SK-N-SH (cell line): ENCODE data around the gene DUSP10. TPM values are rescaled to one million over a fixed set of nuclear protein-coding genes. Genes with fewer than 3 reads are reported as not detected.

ENCODE experiments used
- CTCF ChIA-PET: fragments of 300-600, 350-600 bp; formaldehyde crosslinking; extraction: SDS; loops from one replicate; lab custom pipeline; 2021; lab: Yijun Ruan, JAX
- POLR2A ChIA-PET: fragments of 350-600 bp; sonication (Branson Sonifier 250); formaldehyde crosslinking; extraction: SDS; loops from one replicate; lab custom pipeline; 2020; ENCODE audit warnings: antibody characterized with exemption, inconsistent platforms; lab: Yijun Ruan, JAX
- DNase-seq: peaks from one replicate; pipeline ENCODE4 v3.0.0; 2012
- H2AFZ ChIP-seq: fragments of 200-600 bp; sonication (generic); 2 replicates; pipeline ENCODE4 v1.8.1; 2016; ENCODE audit warnings: antibody characterized with exemption, mild to moderate bottlenecking, low read depth
- H3F3A ChIP-seq: fragments of 200-600 bp; sonication (generic); replicated peaks from 2 replicates; pipeline ENCODE3; 2016; ENCODE audit warnings: antibody characterized with exemption, mild to moderate bottlenecking; ENCODE audit not compliant: insufficient read depth
- H3K27ac ChIP-seq, 2 experiments: fragments of 200-500 bp in 1 of 2; fragments of 200-600 bp in 1 of 2; sonication (Bioruptor generic) in 1 of 2; sonication (generic), shearing (Covaris generic) in 1 of 2; 2 replicates each; pipeline versions ENCODE4 v1.5.1 to v1.6.1; 2014 to 2016; ENCODE audit warnings: low read depth in 2 of 2, inconsistent platforms in 1 of 2, low read length in 1 of 2, mild to moderate bottlenecking in 1 of 2, mixed read lengths in 1 of 2
- H3K27me3 ChIP-seq: fragments of 200-600 bp; sonication (generic), shearing (Covaris generic); 2 replicates; pipeline ENCODE4 v1.6.1; 2016; ENCODE audit warnings: mixed run types; ENCODE audit not compliant: insufficient read depth
- H3K36me3 ChIP-seq, 2 experiments: fragments of 200-500 bp in 1 of 2; fragments of 200-600 bp in 1 of 2; sonication (Bioruptor generic) in 1 of 2; sonication (generic) in 1 of 2; replicated peaks in 1 of 2; 2 replicates each; pipeline versions ENCODE3 to v1.5.1; 2014 to 2016; ENCODE audit warnings: low read length in 1 of 2, mild to moderate bottlenecking in 1 of 2; ENCODE audit not compliant: insufficient read depth in 2 of 2, control insufficient read depth in 1 of 2
- H3K4me1 ChIP-seq, 2 experiments: fragments of 200-500 bp in 1 of 2; fragments of 200-600 bp in 1 of 2; sonication (Bioruptor generic) in 1 of 2; sonication (generic), shearing (Covaris generic) in 1 of 2; 2 replicates each; pipeline versions ENCODE4 v1.5.1 to v1.6.1; 2014 to 2016; ENCODE audit warnings: low read depth in 1 of 2, low read length in 1 of 2, mixed run types in 1 of 2; ENCODE audit not compliant: insufficient read depth in 2 of 2, control insufficient read depth in 1 of 2
- H3K4me2 ChIP-seq: fragments of 200-600 bp; sonication (generic), shearing (Covaris generic); 2 replicates; pipeline ENCODE4 v1.6.1; 2017; ENCODE audit warnings: mixed run types
- H3K4me3 ChIP-seq, 2 experiments: fragments of 200-500 bp in 1 of 2; fragments of 200-600 bp in 1 of 2; sonication (Bioruptor generic) in 1 of 2; sonication (generic), shearing (Covaris generic) in 1 of 2; 2 replicates each; pipeline versions ENCODE4 v1.5.1 to v1.8.1; 2014 to 2016; ENCODE audit warnings: low read depth in 2 of 2, inconsistent platforms in 1 of 2, low read length in 1 of 2, mild to moderate bottlenecking in 1 of 2, mixed read lengths in 1 of 2, moderate library complexity in 1 of 2
- H3K79me2 ChIP-seq: fragments of 200-600 bp; sonication (generic); 2 replicates; pipeline ENCODE4 v1.8.1; 2017; ENCODE audit warnings: mild to moderate bottlenecking; ENCODE audit not compliant: insufficient read depth
- H3K9ac ChIP-seq: fragments of 200-600 bp; sonication (generic); 2 replicates; pipeline ENCODE4 v1.6.1; 2017; ENCODE audit warnings: mixed run types
- H3K9me2 ChIP-seq: fragments of 200-600 bp; sonication (generic); 2 replicates; pipeline ENCODE4 v1.6.1; 2017; ENCODE audit warnings: mixed run types
- H3K9me3 ChIP-seq: fragments of 200-600 bp; sonication (generic); 2 replicates; pipeline ENCODE4 v1.6.1; 2017; ENCODE audit warnings: mixed run types, mild to moderate bottlenecking, moderate library complexity
- H4K20me1 ChIP-seq: fragments of 200-600 bp; sonication (generic); 2 replicates; pipeline ENCODE4 v1.6.1; 2017; ENCODE audit warnings: mild to moderate bottlenecking, mixed run types; ENCODE audit not compliant: insufficient read depth
- EP300 ChIP-seq, 2 experiments: IDR thresholded peaks; 2 replicates each; pipeline versions ENCODE4 v1.4.0 to v1.6.1; 2012; ENCODE audit warnings: borderline replicate concordance in 1 of 2, low read depth in 1 of 2, low read length in 1 of 2
- FOXJ3 ChIP-seq: sonication (generic); formaldehyde crosslinking; IDR thresholded peaks from 2 replicates; pipeline ENCODE4 v1.5.1; 2020; ENCODE audit warnings: mild to moderate bottlenecking, missing genetic modification reagents
- GABPA ChIP-seq: IDR thresholded peaks from 2 replicates; pipeline ENCODE4 v1.4.0; 2012; ENCODE audit warnings: low read depth, mild to moderate bottlenecking
- GATA2 ChIP-seq: sonication (generic); formaldehyde crosslinking; IDR thresholded peaks from 2 replicates; pipeline ENCODE4 v1.5.0; 2020; ENCODE audit warnings: mild to moderate bottlenecking, missing genetic modification reagents
- JUND ChIP-seq: IDR thresholded peaks from 2 replicates; pipeline ENCODE4 v1.4.0; 2012
- MEF2A ChIP-seq: IDR thresholded peaks from 2 replicates; pipeline ENCODE4 v1.4.0; 2012; ENCODE audit warnings: low read depth, borderline replicate concordance
- MXI1 ChIP-seq: IDR thresholded peaks from 2 replicates; pipeline ENCODE4 v1.6.1; 2012; ENCODE audit warnings: mild to moderate bottlenecking, low read depth, low read length, improper control_type of control experiment
- NFIC ChIP-seq: IDR thresholded peaks from 2 replicates; pipeline ENCODE4 v1.4.0; 2012; ENCODE audit warnings: borderline replicate concordance
- PBX3 ChIP-seq: IDR thresholded peaks from 2 replicates; pipeline ENCODE4; 2012
- POLR2AphosphoS5 ChIP-seq: IDR thresholded peaks from 2 replicates; pipeline ENCODE4 v1.6.1; 2012; ENCODE audit warnings: low read depth, low read length
- RCOR1 ChIP-seq: fragments of 150-350 bp; IDR thresholded peaks from 2 replicates; pipeline ENCODE4 v1.6.1; 2017; ENCODE audit warnings: antibody characterized with exemption, low read length
- REST ChIP-seq: IDR thresholded peaks from 2 replicates; pipeline ENCODE4 v1.6.1; 2012; ENCODE audit warnings: mild to moderate bottlenecking, low read depth, low read length, moderate library complexity
- SIN3A ChIP-seq: IDR thresholded peaks from 2 replicates; pipeline ENCODE4 v1.6.1; 2012; ENCODE audit warnings: low read depth, mild to moderate bottlenecking, low read length, moderate library complexity, borderline replicate concordance
- SMC3 ChIP-seq: IDR thresholded peaks from 2 replicates; pipeline ENCODE4 v1.6.1; 2012; ENCODE audit warnings: low read depth, low read length, improper control_type of control experiment
- TAF1 ChIP-seq: IDR thresholded peaks from 2 replicates; pipeline ENCODE4 v1.6.1; 2012; ENCODE audit warnings: low read depth, mild to moderate bottlenecking, low read length, moderate library complexity, borderline replicate concordance
- TCF12 ChIP-seq: IDR thresholded peaks from 2 replicates; pipeline ENCODE4 v1.4.0; 2012
- USF1 ChIP-seq: IDR thresholded peaks from 2 replicates; pipeline ENCODE4 v1.4.0; 2012; ENCODE audit warnings: low read depth, borderline replicate concordance
- USF2 ChIP-seq: fragments of 150-350 bp; IDR thresholded peaks from 2 replicates; pipeline ENCODE4 v1.6.1; 2017; ENCODE audit warnings: antibody characterized with exemption, low read length, low read depth, borderline replicate concordance
- YY1 ChIP-seq: IDR thresholded peaks from 2 replicates; pipeline ENCODE4 v1.4.0; 2012; ENCODE audit warnings: low read depth, mild to moderate bottlenecking
- WGBS: methylation state at CpG from one replicate; pipeline ENCODE4 v1.1.6; 2017; ENCODE audit warnings: low lambda C conversion rate; 5-methylcytosine and 5-hydroxymethylcytosine counted together
- polyA plus RNA-seq, 3 experiments: library from polyadenylated mRNA; depleted of rRNA; stranded (reverse); fragments of >200 nt; gene quantifications; 2 replicates each; pipeline ENCODE4 v1.2.3, GENCODE V29; 2012

The DUSP10 gene
- polyA plus RNA-seq, 1 of the 3 experiments (the other 2 are of a cell fraction): 6.4 TPM

GRCh38 chr1:221678014-221678413 lies 63.9 kb downstream of the DUSP10 start:
- H3K4me1 ChIP-seq: no peaks in the 10 kb centered on the region
- no peaks in the 10 kb centered on the region for H3K9me2 ChIP-seq
- no peaks in the 10 kb centered on the region for H3K79me2 ChIP-seq
- no peak overlapping the region for H3K4me2 ChIP-seq
- no peaks in the 10 kb centered on the region for H4K20me1 ChIP-seq
- H3K9me3 ChIP-seq: no peaks in the 10 kb centered on the region
- no peak overlapping the region for H3K9ac ChIP-seq
- POLR2A ChIA-PET: no interaction called here
- TF ChIP-seq TCF12: no peak
- TF ChIP-seq POLR2AphosphoS5: no peak
- no peak for TF ChIP-seq MEF2A
- no peak for TF ChIP-seq SMC3
- TF ChIP-seq TAF1: no peak
- no peak for TF ChIP-seq EP300 (IDR thresholded peaks at IDR 0.05; ENCODE audit: borderline replicate concordance in 1 of 2, low read depth in 1 of 2, low read length in 1 of 2)
- TF ChIP-seq PBX3: no peak
- TF ChIP-seq GABPA: no peak
- TF ChIP-seq FOXJ3 (CRISPR knock-in tag): no peak
- TF ChIP-seq USF2: no peak
- TF ChIP-seq NFIC: no peak
- no peak for TF ChIP-seq RCOR1
- TF ChIP-seq JUND: no peak
- TF ChIP-seq SIN3A: no peak
- no peak for TF ChIP-seq YY1
- TF ChIP-seq REST: no peak
- no peak for TF ChIP-seq MXI1
- no peak for TF ChIP-seq USF1
- no peak for TF ChIP-seq GATA2 (CRISPR knock-in tag)
- H3K27ac ChIP-seq: no peak overlapping the region
- no peaks in the 10 kb centered on the region for H3K27me3 ChIP-seq
- H3K36me3 ChIP-seq: no peaks in the 10 kb centered on the region
- no peak overlapping the region for H3K4me3 ChIP-seq
- CTCF ChIA-PET: no interaction called here
- H2AFZ ChIP-seq: no peak overlapping the region
- 89% methylated on average over 1 of the region's 1 CpG for WGBS
- no peak for DNase-seq
- H3F3A ChIP-seq: no peaks in the 10 kb centered on the region
